Measurements from ENCODE around the gene SYNE3.

- TF ChIP-seq CTCF (conservative IDR thresholded peaks at IDR 0.05; ENCODE audit: low read depth, low read length) (no peak), EZH2 (IDR thresholded peaks at IDR 0.05; ENCODE audit: low read length, unreplicated experiment) (no peak)
These were observed 15.6 kb downstream of the SYNE3 start for GRCh38 chr14:95500772-95501401.
